Measurements from ENCODE around the gene SLC26A11. TPM values are rescaled to one million over a fixed set of nuclear protein-coding genes. Genes with fewer than 3 reads are reported as not detected.
"Not testable (repeated sequence)": the region's sequence is repeated elsewhere in the genome, so short reads cannot be mapped to it uniquely, and the experiment has no call there.

Gene SLC26A11
- total RNA-seq, 1 donor from 2014 or later = 10.6 TPM

- DNase-seq (ENCODE audit: low read depth) = no peak
Measured at GRCh38 chr17:80281516-80281915, 61.3 kb downstream of the SLC26A11 start.

DNA sequence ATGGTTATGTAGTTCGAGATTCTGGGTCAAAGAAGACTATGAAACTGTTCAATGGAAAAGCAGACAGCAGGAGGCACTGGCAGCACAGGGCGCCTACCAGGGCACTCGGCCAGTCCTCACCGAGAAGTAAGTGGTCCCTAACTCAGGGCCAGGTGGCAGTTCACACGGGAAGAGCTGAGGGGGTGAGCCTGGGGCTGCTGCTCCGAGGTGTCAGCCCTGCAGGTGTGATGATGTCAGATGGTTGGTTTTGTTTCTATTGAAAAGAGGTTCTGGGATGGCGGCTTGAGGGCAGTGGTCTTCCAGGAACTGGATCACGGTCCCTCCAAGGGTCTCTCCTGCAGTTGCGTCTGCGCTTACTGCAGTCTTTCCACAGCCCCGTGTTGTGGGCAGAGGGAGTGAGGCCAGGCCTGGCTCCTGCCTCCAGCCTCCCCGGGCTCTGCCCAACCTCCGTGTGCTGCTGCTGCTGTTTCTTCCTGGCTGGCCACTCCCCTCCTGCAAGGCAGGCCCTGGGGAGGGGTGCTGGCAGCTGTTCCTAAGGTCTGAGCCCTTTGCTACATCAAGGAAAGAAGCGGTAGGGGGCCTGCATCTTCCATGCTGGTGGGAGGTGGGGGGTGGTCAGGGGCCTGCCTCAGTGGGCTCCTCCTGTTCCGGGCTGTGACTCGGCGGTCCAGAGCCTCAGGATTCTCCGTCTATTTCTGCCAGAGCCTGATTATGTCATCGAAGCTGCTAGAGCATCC lies 63.1 kb downstream of the SLC26A11 start:
- DNase-seq (ENCODE audit: low read depth) = no peak

DNA sequence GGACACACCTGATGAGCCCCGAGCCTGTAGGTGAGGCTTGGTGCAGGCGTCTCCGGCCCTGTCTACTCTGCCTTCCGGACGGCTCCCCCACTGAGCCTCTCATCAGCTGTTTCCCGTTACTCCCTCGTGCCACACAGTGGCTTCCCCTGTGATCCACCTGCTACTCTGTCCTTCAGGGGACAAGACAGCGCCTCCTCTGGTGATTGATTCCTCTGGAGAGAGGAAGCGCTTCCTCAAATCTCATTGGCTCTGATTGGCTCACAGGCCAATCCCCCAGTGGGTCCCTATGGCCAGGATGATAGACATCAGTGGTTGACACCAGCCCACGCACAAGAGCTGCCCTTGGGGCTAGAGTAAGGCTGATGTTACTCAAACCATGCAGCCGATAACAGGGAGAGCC lies 64.4 kb downstream of the SLC26A11 start:
- DNase-seq (ENCODE audit: low read depth) = peak; percentile 25

GRCh38 chr17:80285237-80285920 lies 65.2 kb downstream of the SLC26A11 start:
- DNase-seq (ENCODE audit: low read depth) = no peak

DNA sequence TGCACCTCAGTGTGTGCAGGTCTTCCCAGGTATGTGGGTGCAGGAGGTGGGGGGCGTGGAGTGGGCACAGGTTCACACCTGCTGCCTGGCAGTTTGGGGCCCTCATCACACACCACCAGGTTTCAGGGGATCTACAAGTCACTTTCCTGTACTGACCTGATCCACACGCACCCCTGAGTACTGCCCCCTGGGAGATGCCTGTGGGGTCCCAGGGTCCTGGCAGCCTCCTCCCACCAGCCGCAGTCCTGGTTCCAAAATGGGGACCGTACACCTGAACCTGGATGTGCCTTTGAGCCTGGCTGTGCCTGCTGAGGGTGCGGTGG lies 66.4 kb downstream of the SLC26A11 start:
- no peak for DNase-seq (ENCODE audit: low read depth)

DNA sequence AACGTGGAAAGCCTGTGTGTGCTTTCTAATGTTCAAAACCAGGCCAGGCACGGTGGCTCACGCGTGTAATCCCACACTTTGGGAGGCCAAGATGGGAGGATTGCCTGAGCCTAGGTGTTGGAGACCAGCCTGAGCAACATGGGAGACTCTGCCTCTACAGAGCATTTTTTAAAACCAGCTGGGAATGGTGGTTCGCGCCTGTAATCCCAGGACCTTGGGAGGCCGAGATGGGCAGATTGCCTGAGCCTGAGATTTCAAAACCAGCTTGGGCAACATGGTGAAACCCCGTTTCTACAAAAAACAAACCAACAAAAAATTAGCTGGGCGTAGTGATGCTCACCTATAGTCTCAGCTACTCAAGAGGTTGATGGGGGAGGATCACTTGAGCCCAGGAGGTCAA lies 66.8 kb downstream of the SLC26A11 start:
- DNase-seq (ENCODE audit: low read depth) = no peak

GRCh38 chr17:80287806-80288567 lies 67.8 kb downstream of the SLC26A11 start:
- no peak for DNase-seq (ENCODE audit: low read depth)

GRCh38 chr17:80289616-80290015 lies 69.4 kb downstream of the SLC26A11 start:
- DNase-seq (ENCODE audit: low read depth) = no peak

- DNase-seq (ENCODE audit: low read depth) = no peak
Measured at GRCh38 chr17:80290156-80290555, 69.9 kb downstream of the SLC26A11 start.

DNA sequence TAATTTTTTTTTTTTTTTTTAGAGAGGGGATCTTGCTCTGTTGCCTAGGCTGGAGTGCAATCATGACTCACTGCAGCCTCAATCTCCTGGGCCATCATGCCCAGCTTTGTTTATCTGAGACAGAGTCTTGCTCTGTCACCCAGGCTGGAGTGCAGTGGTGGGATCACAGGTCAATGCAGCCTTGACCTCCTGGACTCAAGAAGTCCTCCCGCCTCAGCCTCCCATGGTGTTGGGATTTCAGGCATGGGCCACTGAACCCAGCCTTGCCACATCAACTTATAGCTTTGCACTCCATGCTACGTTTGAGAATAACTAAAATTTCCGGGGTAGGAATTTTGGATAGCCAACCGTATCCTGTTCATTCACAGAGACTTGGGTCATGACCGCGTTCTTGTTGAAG lies 71.0 kb downstream of the SLC26A11 start:
- DNase-seq (ENCODE audit: low read depth) = no peak

DNA sequence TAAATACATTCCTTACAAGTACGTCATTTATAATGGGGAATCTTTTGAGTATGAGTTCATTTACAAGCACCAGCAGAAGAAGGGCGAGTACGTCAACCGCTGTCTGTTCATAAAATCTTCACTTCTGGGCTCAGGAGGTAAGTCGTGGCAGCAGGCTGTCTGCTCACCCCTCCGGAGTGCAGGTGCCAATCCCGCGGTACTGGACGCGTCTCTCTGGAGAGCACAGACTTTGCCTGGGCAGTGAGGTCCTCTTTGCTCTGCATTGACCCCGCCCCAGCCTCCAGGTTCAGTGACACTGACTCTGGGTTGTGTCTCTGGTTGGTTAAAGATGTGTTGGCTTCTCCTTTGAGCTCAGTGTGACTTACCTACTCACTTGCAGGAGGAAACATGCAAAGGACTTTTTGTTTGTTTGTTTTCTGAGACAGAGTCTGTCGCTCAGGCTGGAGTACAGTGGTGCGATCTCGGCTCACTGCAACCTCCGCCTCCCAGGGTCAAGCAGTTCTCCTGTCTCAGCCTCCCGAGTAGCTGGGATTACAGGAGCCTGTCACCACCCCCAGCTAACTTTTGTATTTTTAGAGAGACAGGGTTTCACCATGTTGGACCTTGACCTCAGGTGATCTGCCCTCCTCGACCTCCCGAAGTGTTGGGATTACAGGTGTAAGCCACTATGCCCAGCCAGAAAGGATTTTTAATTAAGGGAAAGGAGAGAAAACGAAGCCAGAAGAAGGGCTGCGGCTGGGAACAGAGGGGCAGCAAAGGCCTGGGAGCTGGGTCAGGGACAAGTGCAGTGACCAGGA lies 71.7 kb downstream of the SLC26A11 start:
- no peak for DNase-seq (ENCODE audit: low read depth)

- DNase-seq (ENCODE audit: low read depth) = no peak
Measured at GRCh38 chr17:80292521-80292971, 72.3 kb downstream of the SLC26A11 start.

- no peak for DNase-seq (ENCODE audit: low read depth)
Measured at GRCh38 chr17:80294210-80294609, 74.0 kb downstream of the SLC26A11 start.

GRCh38 chr17:80294653-80295052 lies 74.4 kb downstream of the SLC26A11 start:
- DNase-seq (ENCODE audit: low read depth) = no peak

- DNase-seq (ENCODE audit: low read depth) = no peak
Measured at GRCh38 chr17:80295146-80295545, 74.9 kb downstream of the SLC26A11 start.

DNA sequence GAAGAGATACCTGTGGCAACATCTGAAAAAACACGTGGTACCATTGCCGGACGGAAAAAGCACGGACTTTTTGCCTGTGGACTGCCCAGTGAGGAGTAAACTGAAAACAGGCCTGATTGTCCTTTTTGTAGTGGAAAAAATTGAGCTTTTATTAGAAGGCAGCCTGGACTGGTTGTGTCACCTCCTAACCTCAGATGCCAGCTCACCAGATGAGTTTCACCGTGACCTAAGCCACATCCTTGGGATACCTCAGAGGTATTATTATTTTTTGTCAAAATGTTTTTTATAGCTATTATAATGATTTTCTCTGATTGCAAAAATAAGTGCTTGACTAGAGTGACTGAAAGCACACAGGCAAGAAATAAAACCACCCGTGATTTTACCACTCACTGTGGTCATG lies 75.3 kb downstream of the SLC26A11 start:
- DNase-seq (ENCODE audit: low read depth) = no peak

DNA sequence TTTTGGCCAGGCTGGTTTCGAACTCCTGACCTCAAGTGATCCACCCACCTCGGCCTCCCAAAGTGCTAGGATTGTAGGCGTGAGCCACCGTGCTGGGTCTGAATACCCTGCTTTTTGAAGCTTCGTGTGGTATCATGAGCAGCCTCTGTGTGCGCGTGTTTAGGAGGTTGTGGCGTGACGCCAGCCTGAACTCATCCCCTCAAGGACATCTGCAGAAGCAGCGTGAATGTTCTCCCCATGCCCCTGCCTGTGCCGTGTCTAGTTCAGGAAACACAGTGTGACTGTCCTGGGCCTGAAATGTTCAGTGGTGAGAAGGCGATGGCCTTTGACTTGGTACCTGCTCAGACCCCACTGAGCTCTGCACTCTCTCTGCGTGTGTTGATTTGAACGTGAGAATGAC lies 76.0 kb downstream of the SLC26A11 start:
- no peak for DNase-seq (ENCODE audit: low read depth)

DNA sequence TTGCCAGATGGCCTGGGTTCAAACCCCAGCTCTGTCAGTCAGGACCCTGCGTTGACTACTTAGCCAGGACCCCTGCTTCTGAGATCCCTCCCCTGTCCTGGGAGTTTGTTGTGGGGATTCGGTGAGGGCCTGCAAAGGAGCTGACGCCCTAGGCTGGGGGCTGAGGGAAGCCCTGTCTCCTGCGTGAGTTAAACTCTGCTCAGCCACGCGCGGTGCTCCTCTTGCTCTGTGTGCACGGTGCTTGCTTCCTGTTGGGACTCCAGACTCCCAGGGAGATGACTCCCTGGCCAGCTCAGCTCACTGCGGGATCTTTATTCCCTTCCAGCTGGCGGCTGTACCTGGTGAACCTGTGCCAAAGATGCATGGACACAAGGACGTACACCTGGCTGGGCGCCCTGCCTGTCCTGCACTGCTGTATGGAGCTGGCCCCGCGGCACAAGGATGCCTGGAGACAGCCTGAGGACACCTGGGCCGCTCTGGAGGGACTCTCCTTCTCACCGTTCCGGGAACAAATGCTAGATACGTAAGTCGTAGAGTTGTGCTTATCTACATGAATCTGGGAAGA lies 77.9 kb downstream of the SLC26A11 start:
- DNase-seq (ENCODE audit: low read depth) = no peak

DNA sequence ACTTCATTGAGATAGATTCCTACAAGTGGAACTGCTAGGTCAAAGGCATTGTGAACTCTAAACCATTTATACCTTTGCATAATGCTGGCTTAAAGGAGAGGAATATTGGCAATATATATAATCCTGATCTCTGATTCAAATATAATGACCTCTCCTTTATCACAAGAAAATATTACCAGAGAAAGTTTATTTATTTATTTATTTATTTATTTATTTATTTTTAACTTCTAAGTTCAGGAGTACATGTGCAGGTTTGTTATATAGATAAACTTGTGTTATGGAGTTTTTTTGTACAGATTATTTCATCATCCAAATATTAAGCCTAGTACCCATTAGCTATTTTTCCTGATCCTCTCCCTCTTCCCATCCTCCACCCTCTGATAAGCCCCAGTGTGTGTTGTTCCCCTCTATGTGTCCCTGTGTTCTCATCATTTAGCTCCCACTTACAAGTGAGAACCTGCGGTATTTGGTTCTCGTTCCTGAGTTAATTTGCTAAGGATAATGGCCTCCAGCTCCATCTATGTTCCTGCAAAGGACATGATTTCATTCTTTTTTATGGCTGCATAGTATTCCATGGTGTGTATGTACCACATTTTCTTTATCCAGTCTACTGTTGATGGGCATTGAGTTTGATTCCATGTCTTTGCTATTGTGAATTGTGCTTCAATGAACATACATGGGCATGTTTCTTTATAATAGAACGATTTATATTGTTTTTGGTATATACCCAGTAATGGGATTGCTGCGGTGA lies 79.3 kb downstream of the SLC26A11 start:
- not testable (repeated sequence) for DNase-seq (ENCODE audit: low read depth)

DNA sequence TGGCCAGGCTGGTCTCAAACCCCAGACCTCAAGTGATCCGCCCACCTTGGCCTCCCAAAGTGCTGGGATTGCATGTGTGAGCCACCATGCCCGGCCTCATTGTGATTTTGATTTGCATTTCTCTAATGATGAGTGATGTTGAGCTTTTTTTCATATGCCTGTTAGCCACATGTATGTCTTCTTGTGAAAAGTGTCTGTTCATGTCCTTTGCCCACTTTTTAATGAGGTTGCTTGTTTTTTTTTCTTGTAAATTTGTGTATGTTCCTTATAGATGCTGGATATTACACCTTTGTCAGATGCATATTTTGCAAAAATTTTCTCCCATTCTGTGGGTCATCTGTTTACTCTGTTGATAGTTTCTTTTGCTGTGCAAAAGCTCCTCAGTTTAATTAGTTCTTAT lies 80.5 kb downstream of the SLC26A11 start:
- DNase-seq (ENCODE audit: low read depth) = not testable (repeated sequence)
